ENCODE data around the gene EMSY. TPM values are rescaled to one million over a fixed set of nuclear protein-coding genes. Genes with fewer than 3 reads are reported as not detected.
"Not testable (repeated sequence)": the region's sequence is repeated elsewhere in the genome, so short reads cannot be mapped to it uniquely, and the experiment has no call there.

EMSY gene
- total RNA-seq, 2 experiments from 2014 or later, result 29.0 to 31.4 TPM

DNA sequence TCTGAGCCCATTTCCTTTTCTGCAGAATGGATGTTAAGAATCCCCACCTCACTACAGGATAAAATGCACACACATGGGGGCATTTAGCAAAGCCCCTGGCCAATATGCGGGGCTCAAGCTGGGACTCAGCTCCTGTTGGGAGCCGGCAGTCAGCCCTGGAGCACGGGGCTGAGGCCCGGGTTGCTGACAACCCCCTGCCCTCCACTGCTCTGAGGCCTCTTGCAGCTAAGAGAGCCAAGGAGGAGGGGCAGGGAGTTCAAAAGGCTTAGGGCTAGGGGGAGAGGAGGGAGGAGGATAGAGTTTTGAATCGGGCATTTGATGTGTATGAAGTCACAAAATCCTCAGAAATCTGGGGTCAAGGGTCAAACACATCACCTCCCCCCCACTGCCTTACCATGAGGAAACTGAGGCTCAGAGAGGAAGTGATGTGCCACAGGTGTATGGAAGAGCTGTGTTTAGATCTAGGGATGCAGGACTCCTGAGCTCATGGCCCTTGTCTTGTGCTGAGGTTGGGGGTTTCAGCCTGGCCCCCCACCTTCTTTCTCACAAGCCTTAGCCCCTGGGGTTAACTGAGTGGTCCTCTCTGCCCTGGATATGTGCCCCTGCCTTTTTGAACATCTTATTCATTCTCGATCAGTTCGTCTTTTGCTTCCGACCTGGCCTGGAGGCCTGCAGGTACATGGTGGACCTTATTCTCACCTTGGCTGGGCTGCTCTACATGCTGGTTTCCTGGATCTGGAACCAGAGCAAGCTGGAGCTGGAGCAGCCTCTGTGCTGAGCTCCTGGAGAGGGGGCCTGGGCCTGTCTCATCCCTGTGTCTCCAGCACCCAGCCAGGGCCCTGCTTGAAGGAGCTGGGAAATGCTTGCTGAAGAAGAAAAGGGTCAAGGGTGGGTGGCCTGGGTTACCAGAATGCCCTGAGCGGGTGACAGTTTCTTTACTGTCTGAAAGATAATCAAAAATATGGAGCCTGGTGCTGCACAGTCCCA is 145.4 kb downstream of the EMSY start:
- DNase-seq (no peak), ATAC-seq (no peak)
- H3K27me3 Mint-ChIP-seq, result peaks cover 7% of the 10 kb centered on the region
- H3K27ac Mint-ChIP-seq, result peak overlapping the region; percentile 27
- no peaks in the 10 kb centered on the region for H3K9me3 Mint-ChIP-seq
- no peak overlapping the region for H3K4me3 Mint-ChIP-seq
- POLR2A ChIA-PET, result interaction anchor here (1.2 kb wide), 1 partner anchor 88 kb away, joined by 3 read pairs; no protein-coding TSS in a partner anchor
- TF ChIP-seq, protein P1, sequence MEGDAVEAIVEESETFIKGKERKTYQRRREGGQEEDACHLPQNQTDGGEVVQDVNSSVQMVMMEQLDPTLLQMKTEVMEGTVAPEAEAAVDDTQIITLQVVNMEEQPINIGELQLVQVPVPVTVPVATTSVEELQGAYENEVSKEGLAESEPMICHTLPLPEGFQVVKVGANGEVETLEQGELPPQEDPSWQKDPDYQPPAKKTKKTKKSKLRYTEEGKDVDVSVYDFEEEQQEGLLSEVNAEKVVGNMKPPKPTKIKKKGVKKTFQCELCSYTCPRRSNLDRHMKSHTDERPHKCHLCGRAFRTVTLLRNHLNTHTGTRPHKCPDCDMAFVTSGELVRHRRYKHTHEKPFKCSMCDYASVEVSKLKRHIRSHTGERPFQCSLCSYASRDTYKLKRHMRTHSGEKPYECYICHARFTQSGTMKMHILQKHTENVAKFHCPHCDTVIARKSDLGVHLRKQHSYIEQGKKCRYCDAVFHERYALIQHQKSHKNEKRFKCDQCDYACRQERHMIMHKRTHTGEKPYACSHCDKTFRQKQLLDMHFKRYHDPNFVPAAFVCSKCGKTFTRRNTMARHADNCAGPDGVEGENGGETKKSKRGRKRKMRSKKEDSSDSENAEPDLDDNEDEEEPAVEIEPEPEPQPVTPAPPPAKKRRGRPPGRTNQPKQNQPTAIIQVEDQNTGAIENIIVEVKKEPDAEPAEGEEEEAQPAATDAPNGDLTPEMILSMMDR (IDR thresholded peaks at IDR 0.05), result no peak
- H3K4me1 Mint-ChIP-seq (ENCODE audit: low read depth), result peaks cover 57% of the 10 kb centered on the region
- CTCF ChIA-PET, result interaction anchor here (0.6 to 2.6 kb wide), 4 partner anchors 9 to 467 kb away, joined by 3 to 12 read pairs (median 3); no protein-coding TSS in a partner anchor
- H3K36me3 Mint-ChIP-seq (ENCODE audit: low read depth), result no peaks in the 10 kb centered on the region
- intact Hi-C loops (cut with micrococcal nuclease), result loop anchor here (5.0 kb wide), 2 partner anchors 37 to 92 kb away; no protein-coding TSS in a partner anchor

- H3K4me3 Mint-ChIP-seq, result no peak overlapping the region
- H3K27ac Mint-ChIP-seq, result peak overlapping the region; percentile 27
- CTCF ChIA-PET, result interaction anchor here (1.1 to 2.8 kb wide), 2 partner anchors 13 to 89 kb away, joined by 3 to 16 read pairs; no protein-coding TSS in a partner anchor
- ATAC-seq (no peak), DNase-seq (no peak)
- TF ChIP-seq, protein P1 (IDR thresholded peaks at IDR 0.05), result no peak
- H3K4me1 Mint-ChIP-seq (ENCODE audit: low read depth), result peaks cover 57% of the 10 kb centered on the region
- no peaks in the 10 kb centered on the region for H3K9me3 Mint-ChIP-seq
- peaks cover 5% of the 10 kb centered on the region for H3K27me3 Mint-ChIP-seq
- intact Hi-C loops (cut with micrococcal nuclease), result no loop called here
- H3K36me3 Mint-ChIP-seq (ENCODE audit: low read depth), result no peaks in the 10 kb centered on the region
- POLR2A ChIA-PET, result interaction anchor here (0.6 to 1.2 kb wide), 3 partner anchors 87 to 286 kb away, joined by 3 to 4 read pairs (median 3); no protein-coding TSS in a partner anchor
Observed at GRCh38 chr11:76591416-76591815, 146.6 kb downstream of the EMSY start.

- no peak for DNase-seq
- TF ChIP-seq, protein P1 (IDR thresholded peaks at IDR 0.05), result no peak
- CTCF ChIA-PET, result interaction anchor here (2.8 kb wide), 1 partner anchor 88 kb away, joined by 16 read pairs; no protein-coding TSS in a partner anchor
Observed at GRCh38 chr11:76592025-76592914, 147.5 kb downstream of the EMSY start.

DNA sequence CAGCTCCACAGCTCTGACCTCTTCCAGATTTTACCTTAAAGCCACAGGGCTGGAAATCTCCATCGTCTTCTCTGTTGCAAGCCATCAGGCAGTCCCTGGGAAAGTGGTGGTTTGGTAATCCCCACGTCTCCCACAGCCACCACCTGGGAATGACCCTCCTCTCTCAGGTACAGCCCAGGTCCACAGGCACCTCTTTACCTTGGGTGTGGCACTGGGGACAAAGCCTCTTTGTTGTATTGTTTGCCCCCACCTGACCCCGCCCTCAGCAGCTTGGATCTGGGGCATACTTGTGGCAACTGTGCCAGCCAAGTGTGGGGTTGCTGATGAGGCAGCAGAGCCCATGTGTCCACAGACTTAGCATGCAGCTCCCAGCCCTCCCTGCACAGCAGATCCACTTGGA is 148.1 kb downstream of the EMSY start:
- CTCF ChIA-PET, result interaction anchor here (2.8 kb wide), 1 partner anchor 88 kb away, joined by 16 read pairs; no protein-coding TSS in a partner anchor
- Mint-ChIP-seq H3K4me3 (no peak overlapping the region), H3K4me1 (ENCODE audit: low read depth) (peaks cover 52% of the 10 kb centered on the region), H3K27ac (no peak overlapping the region), H3K27me3 (peaks cover 5% of the 10 kb centered on the region), H3K9me3 (no peaks in the 10 kb centered on the region), H3K36me3 (ENCODE audit: low read depth) (no peaks in the 10 kb centered on the region)
- intact Hi-C loops (cut with micrococcal nuclease), result no loop called here
- DNase-seq (no peak), ATAC-seq (no peak)
- POLR2A ChIA-PET, result no interaction called here
- TF ChIP-seq, protein P1 (IDR thresholded peaks at IDR 0.05), result no peak

More at GRCh38 chr11:76592025-76592914, 147.5 kb downstream of the EMSY start:
- Mint-ChIP-seq H3K9me3 (no peaks in the 10 kb centered on the region), H3K36me3 (ENCODE audit: low read depth) (no peaks in the 10 kb centered on the region), H3K27ac (no peak overlapping the region), H3K4me3 (no peak overlapping the region), H3K4me1 (ENCODE audit: low read depth) (peaks cover 56% of the 10 kb centered on the region), H3K27me3 (peaks cover 5% of the 10 kb centered on the region)
- intact Hi-C loops (cut with micrococcal nuclease), result no loop called here
- ATAC-seq, result peak; percentile 7
- POLR2A ChIA-PET, result no interaction called here

DNA sequence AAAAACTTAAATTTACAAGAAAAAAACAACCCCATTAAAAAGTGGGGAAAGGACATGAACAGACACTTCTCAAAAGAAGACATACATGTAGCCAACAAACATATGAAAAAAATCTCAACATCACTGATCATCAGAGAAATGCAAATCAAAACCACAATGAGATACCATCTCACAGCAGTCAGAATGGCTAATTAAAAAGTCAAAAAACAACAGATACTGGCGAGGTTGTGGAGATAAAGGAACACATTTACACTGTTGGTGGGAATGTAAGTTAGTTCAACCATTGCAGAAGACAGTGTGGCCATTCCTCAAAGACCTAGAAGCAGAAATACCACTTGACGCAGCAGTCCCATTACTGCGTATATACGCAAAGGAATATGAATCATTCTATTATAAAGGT is 150.3 kb downstream of the EMSY start:
- intact Hi-C loops (cut with micrococcal nuclease), result loop anchor here (5.0 kb wide), 1 partner anchor 77 kb away; the partner anchor contains the start of gene LRRC32
- H3K4me3 Mint-ChIP-seq; H3K27me3 Mint-ChIP-seq; H3K9me3 Mint-ChIP-seq; H3K27ac Mint-ChIP-seq; POLR2A ChIA-PET; H3K36me3 Mint-ChIP-seq (ENCODE audit: low read depth); ATAC-seq; DNase-seq: not testable (repeated sequence)
- CTCF ChIA-PET, result interaction anchor here (0.7 kb wide), 1 partner anchor 85 kb away, joined by 3 read pairs; no protein-coding TSS in a partner anchor
- peaks cover 41% of the 10 kb centered on the region for H3K4me1 Mint-ChIP-seq (ENCODE audit: low read depth)
